ENCODE results near the gene C17orf67. TPM values are rescaled to one million over a fixed set of nuclear protein-coding genes. Genes with fewer than 3 reads are reported as not detected.

The C17orf67 gene
- total RNA-seq, 1 donor from 2014 or later: 3.8 TPM

GRCh38 chr17:56810891-56811775, 22.6 kb downstream of the C17orf67 start:
- TF ChIP-seq CTCF (IDR thresholded peaks at IDR 0.05; ENCODE audit: unreplicated experiment): no peak
- H3K4me3 Mint-ChIP-seq: no peak overlapping the region
- no peaks in the 10 kb centered on the region for H3K36me3 Mint-ChIP-seq
- no peak for DNase-seq (ENCODE audit: low spot score in 2 of 2, unreplicated experiment in 2 of 2)
- H3K4me1 Mint-ChIP-seq: peaks cover 16% of the 10 kb centered on the region
- H3K9me3 Mint-ChIP-seq: no peaks in the 10 kb centered on the region
- no peak overlapping the region for H3K27ac Mint-ChIP-seq
- H3K27me3 Mint-ChIP-seq (ENCODE audit: low read depth): no peaks in the 10 kb centered on the region

- TF ChIP-seq CTCF (IDR thresholded peaks at IDR 0.05; ENCODE audit: unreplicated experiment): no peak
- Mint-ChIP-seq H3K27ac (no peak overlapping the region), H3K4me1 (peaks cover 16% of the 10 kb centered on the region), H3K36me3 (no peaks in the 10 kb centered on the region), H3K4me3 (no peak overlapping the region), H3K27me3 (ENCODE audit: low read depth) (no peaks in the 10 kb centered on the region), H3K9me3 (no peaks in the 10 kb centered on the region)
- no peak for DNase-seq (ENCODE audit: low spot score in 2 of 2, unreplicated experiment in 2 of 2)
Measured at GRCh38 chr17:56810343-56810742, 23.4 kb downstream of the C17orf67 start.

GRCh38 chr17:56809820-56810179, 23.9 kb downstream of the C17orf67 start:
- Mint-ChIP-seq H3K4me1 (peaks cover 22% of the 10 kb centered on the region), H3K27me3 (ENCODE audit: low read depth) (no peaks in the 10 kb centered on the region), H3K36me3 (no peaks in the 10 kb centered on the region), H3K4me3 (no peak overlapping the region), H3K27ac (no peak overlapping the region), H3K9me3 (no peaks in the 10 kb centered on the region)
- TF ChIP-seq CTCF (IDR thresholded peaks at IDR 0.05; ENCODE audit: unreplicated experiment): no peak
- DNase-seq (ENCODE audit: low spot score in 2 of 2, unreplicated experiment in 2 of 2): no peak

- Mint-ChIP-seq H3K4me3 (no peak overlapping the region), H3K27me3 (ENCODE audit: low read depth) (no peaks in the 10 kb centered on the region), H3K4me1 (peaks cover 27% of the 10 kb centered on the region), H3K27ac (no peak overlapping the region), H3K36me3 (no peaks in the 10 kb centered on the region), H3K9me3 (no peaks in the 10 kb centered on the region)
- no peak for TF ChIP-seq CTCF (IDR thresholded peaks at IDR 0.05; ENCODE audit: unreplicated experiment)
- DNase-seq (ENCODE audit: low spot score in 2 of 2, unreplicated experiment in 2 of 2): no peak
Measured at GRCh38 chr17:56809106-56809819, 24.5 kb downstream of the C17orf67 start.

GRCh38 chr17:56808503-56808902, 25.2 kb downstream of the C17orf67 start:
- H3K9me3 Mint-ChIP-seq: no peaks in the 10 kb centered on the region
- peaks cover 30% of the 10 kb centered on the region for H3K4me1 Mint-ChIP-seq
- no peaks in the 10 kb centered on the region for H3K36me3 Mint-ChIP-seq
- H3K27ac Mint-ChIP-seq: no peak overlapping the region
- no peak overlapping the region for H3K4me3 Mint-ChIP-seq
- TF ChIP-seq CTCF (IDR thresholded peaks at IDR 0.05; ENCODE audit: unreplicated experiment): no peak
- no peaks in the 10 kb centered on the region for H3K27me3 Mint-ChIP-seq (ENCODE audit: low read depth)
- DNase-seq (ENCODE audit: low spot score in 2 of 2, unreplicated experiment in 2 of 2): no peak
